CD4-positive, alpha-beta memory T cell (primary cell): ENCODE results near the gene CCNE1. TPM values are rescaled to one million over a fixed set of nuclear protein-coding genes. Genes with fewer than 3 reads are reported as not detected.

ENCODE experiments used
- CTCF ChIA-PET: fragments of 350-600 bp; sonication (Branson Sonifier 250); formaldehyde crosslinking; loops from one replicate; lab custom pipeline; 2021; ENCODE audit warnings: inconsistent platforms; ENCODE audit not compliant: partially characterized antibody; lab: Charles Lee
- POLR2A ChIA-PET: fragments of 350-600 bp; sonication (Branson Sonifier 250); formaldehyde crosslinking; loops from one replicate; lab custom pipeline; 2021; ENCODE audit not compliant: partially characterized antibody; lab: Charles Lee
- DNase-seq, 5 donors: peaks; one replicate each; pipeline versions ENCODE4 v3.0.0 to v3.0.0-alpha.2; 2020 to 2022; ENCODE audit warnings: mixed read lengths in 1 of 5
- H3K27ac ChIP-seq: one replicate; pipeline ENCODE4 v1.7.0; 2013; ENCODE audit warnings: low read depth, low read length
- H3K27me3 ChIP-seq: 2 replicates; pipeline ENCODE4 v1.7.0; 2013; ENCODE audit warnings: mild to moderate bottlenecking, low read length, moderate library complexity; ENCODE audit not compliant: insufficient read depth
- H3K36me3 ChIP-seq: 2 replicates; pipeline ENCODE4 v1.7.0; 2013; ENCODE audit warnings: mild to moderate bottlenecking, low read length, moderate library complexity; ENCODE audit not compliant: insufficient read depth
- H3K4me1 ChIP-seq: 2 replicates; pipeline ENCODE4 v1.7.0; 2013; ENCODE audit warnings: mild to moderate bottlenecking, low read length, moderate library complexity; ENCODE audit not compliant: insufficient read depth
- H3K4me3 ChIP-seq, 2 donors: one replicate each; pipeline ENCODE4 v1.7.0; 2013; ENCODE audit warnings: low read length in 2 of 2, mild to moderate bottlenecking in 1 of 2
- H3K9me3 ChIP-seq, 2 donors: one replicate each; pipeline ENCODE4 v1.7.0; 2013; ENCODE audit warnings: low read length in 2 of 2, control low read depth in 1 of 2; ENCODE audit not compliant: control insufficient read depth in 1 of 2
- H3K27ac Mint-ChIP-seq, 7 donors: one replicate each; pipeline ENCODE4 v1.8.0; 2020 to 2021; ENCODE audit warnings: mixed read lengths in 7 of 7, mild to moderate bottlenecking in 6 of 7, inconsistent platforms in 3 of 7, moderate library complexity in 3 of 7
- H3K27me3 Mint-ChIP-seq, 2 donors: one replicate each; pipeline ENCODE4 v1.8.0; 2020 to 2021; ENCODE audit warnings: mixed read lengths in 2 of 2
- H3K36me3 Mint-ChIP-seq, 2 donors: one replicate each; pipeline ENCODE4 v1.8.0; 2020 to 2021; ENCODE audit warnings: mixed read lengths in 2 of 2, inconsistent platforms in 1 of 2, mild to moderate bottlenecking in 1 of 2
- H3K4me1 Mint-ChIP-seq, 4 donors: one replicate each; pipeline ENCODE4 v1.8.0; 2020 to 2021; ENCODE audit warnings: mixed read lengths in 4 of 4, mild to moderate bottlenecking in 1 of 4
- H3K4me3 Mint-ChIP-seq, 8 donors: one replicate each; pipeline ENCODE4 v1.8.0; 2020 to 2021; ENCODE audit warnings: mixed read lengths in 8 of 8, mild to moderate bottlenecking in 7 of 8, moderate library complexity in 6 of 8, inconsistent platforms in 3 of 8
- H3K9me3 Mint-ChIP-seq, 8 donors: one replicate each; pipeline ENCODE4 v1.8.0; 2020 to 2021; ENCODE audit warnings: mixed read lengths in 8 of 8, mild to moderate bottlenecking in 5 of 8, inconsistent platforms in 3 of 8, moderate library complexity in 1 of 8
- intact Hi-C: fragments of 100-400 bp; cut with micrococcal nuclease; formaldehyde crosslinking; loops from one replicate; pipeline ENCODE4 v1.15.1; 2023
- polyA plus RNA-seq, 2 donors: library from polyadenylated mRNA; unstranded; fragments of 300-500 nt; fragmentation: Illumina TruSeq; gene quantifications; one replicate each; pipeline ENCODE4 v1.2.3, GENCODE V29; 2021
- total RNA-seq, 2 experiments: library from RNA; stranded (reverse); gene quantifications; one replicate each; pipeline ENCODE4 v1.2.3, GENCODE V29; 2021

Gene CCNE1
- total and polyA plus RNA-seq, 4 experiments from 2014 or later = 0.50 to 3.4 (median 1.9) TPM

DNA sequence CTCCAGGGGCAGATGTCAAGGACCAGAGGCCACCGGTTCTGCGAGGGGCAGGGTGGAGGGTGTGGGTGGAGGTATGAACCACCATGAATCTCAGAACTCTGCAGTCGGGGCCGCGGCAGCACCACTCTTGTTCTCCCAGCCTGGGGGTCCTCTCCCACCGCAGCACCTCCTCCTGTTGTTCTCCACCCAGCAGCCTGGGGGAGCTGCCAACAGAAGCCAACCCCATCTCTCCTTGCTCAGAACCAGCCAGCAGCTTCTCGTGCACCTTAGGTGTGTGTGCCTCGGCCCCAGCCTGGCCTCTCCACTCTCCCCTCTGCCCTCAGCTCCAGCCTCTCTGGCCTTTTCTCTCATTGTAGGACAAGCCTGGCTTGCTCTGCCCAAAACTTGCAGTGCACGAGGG, 31.9 kb upstream of the CCNE1 start:
- no peaks in the 10 kb centered on the region for H3K27me3 ChIP-seq
- intact Hi-C loops = no loop called here
- H3K4me3 ChIP-seq = no peak overlapping the region
- Mint-ChIP-seq H3K4me1 (no peaks in the 10 kb centered on the region), H3K36me3 (no peaks in the 10 kb centered on the region), H3K4me3 (no peak overlapping the region), H3K27ac (peak overlapping the region in 1 of 7 donors; percentile 52), H3K27me3 (peaks cover 0 to 3% of the 10 kb centered on the region in 2 donors), H3K9me3 (no peaks in the 10 kb centered on the region)
- DNase-seq = no peak
- H3K4me1 ChIP-seq = no peaks in the 10 kb centered on the region
- no peaks in the 10 kb centered on the region for H3K36me3 ChIP-seq
- no peaks in the 10 kb centered on the region for H3K9me3 ChIP-seq
- POLR2A ChIA-PET = interaction anchor here (0.8 kb wide), 1 partner anchor 92 kb away, joined by 3 read pairs; no protein-coding TSS in a partner anchor
- no peak overlapping the region for H3K27ac ChIP-seq
- CTCF ChIA-PET = interaction anchor here (0.7 to 1.8 kb wide), 3 partner anchors 19 to 93 kb away, joined by 3 to 6 read pairs (median 3); no protein-coding TSS in a partner anchor

DNA sequence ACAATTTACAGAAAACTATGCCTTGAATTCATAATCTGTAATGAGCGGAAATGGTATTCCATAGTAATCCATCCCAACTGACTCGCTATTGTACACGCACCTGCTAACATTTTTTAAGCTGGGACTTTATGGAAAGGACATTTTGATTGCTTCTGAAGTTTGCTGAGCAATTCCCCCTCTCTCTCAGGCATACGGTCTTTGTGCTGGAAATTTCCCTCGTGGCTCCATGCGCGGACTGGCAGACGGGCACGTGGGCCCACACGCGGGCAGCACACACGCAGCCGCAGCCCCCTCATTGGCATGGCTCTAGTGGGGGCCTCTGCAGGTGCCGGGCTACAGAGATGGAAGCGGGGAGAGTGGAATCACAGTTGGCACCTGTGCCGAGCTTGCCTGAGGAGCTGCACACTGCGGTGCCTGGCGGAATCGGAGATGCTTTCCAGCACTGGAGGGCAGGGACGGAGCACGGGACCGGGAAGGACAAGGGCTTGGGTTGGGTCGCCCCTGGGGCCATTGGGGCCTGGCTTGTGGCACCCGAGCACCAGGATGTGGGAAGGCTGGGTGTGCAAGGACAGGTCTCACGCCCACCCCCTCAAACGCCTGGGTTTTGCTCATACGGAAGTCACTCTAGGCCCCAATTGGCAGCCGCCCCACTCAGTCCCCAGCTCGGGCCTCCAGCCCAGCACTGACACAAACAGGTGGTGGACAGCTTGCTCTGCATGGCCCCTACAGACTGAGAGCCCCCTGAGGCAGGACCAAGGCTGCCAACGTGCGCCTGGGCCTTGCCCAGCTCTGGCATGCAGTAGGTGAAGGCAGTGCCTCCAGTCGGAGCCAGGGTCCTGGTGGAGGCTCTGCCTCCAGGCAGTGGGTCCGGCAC, 30.2 kb upstream of the CCNE1 start:
- CTCF ChIA-PET = no interaction called here
- POLR2A ChIA-PET = no interaction called here
- H3K4me1 Mint-ChIP-seq = no peaks in the 10 kb centered on the region

DNA sequence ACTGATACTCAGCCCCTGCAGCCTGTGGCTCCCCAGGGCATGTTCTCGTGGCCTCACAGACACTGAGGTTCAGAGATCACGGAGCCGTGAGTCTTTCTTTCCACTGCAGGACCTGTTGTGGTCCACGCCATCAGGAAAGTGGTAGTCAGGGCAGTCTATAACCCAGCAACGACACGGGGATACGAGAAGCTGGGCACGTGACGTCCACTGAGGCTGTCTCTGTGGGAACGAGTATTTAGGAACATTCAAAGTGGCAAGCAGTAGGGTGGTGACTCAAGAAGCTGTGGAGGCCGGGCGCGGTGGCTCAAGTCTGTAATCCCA, 29.6 kb upstream of the CCNE1 start:
- POLR2A ChIA-PET = no interaction called here
- Histone ChIP-seq H3K36me3 (no peaks in the 10 kb centered on the region), H3K4me3 (no peak overlapping the region), H3K27me3 (no peaks in the 10 kb centered on the region), H3K27ac (no peak overlapping the region), H3K4me1 (no peaks in the 10 kb centered on the region), H3K9me3 (no peaks in the 10 kb centered on the region)
- DNase-seq = no peak
- no peak overlapping the region for H3K27ac Mint-ChIP-seq
- H3K27me3 Mint-ChIP-seq = peaks cover 0 to 3% of the 10 kb centered on the region in 2 donors
- H3K36me3 Mint-ChIP-seq = no peaks in the 10 kb centered on the region
- intact Hi-C loops = no loop called here
- no peaks in the 10 kb centered on the region for H3K9me3 Mint-ChIP-seq
- CTCF ChIA-PET = no interaction called here
- H3K4me1 Mint-ChIP-seq = no peaks in the 10 kb centered on the region
- H3K4me3 Mint-ChIP-seq = no peak overlapping the region

More for the DNA sequence above, 30.2 kb upstream of the CCNE1 start:
- no peak overlapping the region for H3K4me3 Mint-ChIP-seq
- intact Hi-C loops = no loop called here
- no peaks in the 10 kb centered on the region for H3K27me3 ChIP-seq
- H3K9me3 Mint-ChIP-seq = no peaks in the 10 kb centered on the region
- H3K36me3 ChIP-seq = no peaks in the 10 kb centered on the region
- DNase-seq = no peak
- no peak overlapping the region for H3K27ac Mint-ChIP-seq
- no peak overlapping the region for H3K27ac ChIP-seq
- H3K4me1 ChIP-seq = no peaks in the 10 kb centered on the region
- H3K36me3 Mint-ChIP-seq = no peaks in the 10 kb centered on the region
- H3K9me3 ChIP-seq = no peaks in the 10 kb centered on the region
- peaks cover 0 to 3% of the 10 kb centered on the region in 2 donors for H3K27me3 Mint-ChIP-seq
- H3K4me3 ChIP-seq = no peak overlapping the region

DNA sequence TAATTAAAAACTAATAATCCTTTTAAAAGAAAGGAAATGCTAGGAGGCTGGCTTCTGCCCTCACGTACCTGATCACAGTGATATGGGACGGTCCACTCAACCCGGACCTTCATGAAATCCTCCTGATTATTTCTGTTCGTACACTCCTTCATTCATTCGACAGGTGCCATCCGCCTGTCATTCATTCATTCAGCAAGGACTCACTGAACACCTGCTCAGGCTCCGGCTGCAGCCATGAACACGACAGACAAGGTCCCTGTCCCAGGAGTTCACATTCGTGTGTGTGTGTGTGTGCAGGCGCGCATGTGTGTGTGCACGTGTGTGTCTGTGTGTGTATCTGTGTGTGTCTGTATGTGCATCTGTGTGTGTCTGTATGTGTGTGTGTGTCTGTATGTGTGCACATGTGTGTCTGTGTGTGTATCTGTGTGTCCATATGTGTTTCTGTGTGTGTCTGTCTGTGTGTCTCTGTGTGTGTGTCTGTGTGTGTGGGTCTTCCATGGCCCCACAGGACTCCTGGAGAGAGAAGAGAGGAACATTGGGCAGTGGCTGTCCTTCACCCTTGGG, 28.1 kb upstream of the CCNE1 start:
- intact Hi-C loops = no loop called here
- Histone ChIP-seq H3K27ac (no peak overlapping the region), H3K4me3 (no peak overlapping the region), H3K27me3 (no peaks in the 10 kb centered on the region), H3K36me3 (no peaks in the 10 kb centered on the region), H3K4me1 (no peaks in the 10 kb centered on the region), H3K9me3 (no peaks in the 10 kb centered on the region)
- Mint-ChIP-seq H3K27ac (no peak overlapping the region), H3K9me3 (no peaks in the 10 kb centered on the region), H3K27me3 (peaks cover 1 to 3% of the 10 kb centered on the region in 2 donors), H3K4me1 (no peaks in the 10 kb centered on the region), H3K4me3 (no peak overlapping the region), H3K36me3 (no peaks in the 10 kb centered on the region)
- CTCF ChIA-PET = no interaction called here
- POLR2A ChIA-PET = no interaction called here
- no peak for DNase-seq

DNA sequence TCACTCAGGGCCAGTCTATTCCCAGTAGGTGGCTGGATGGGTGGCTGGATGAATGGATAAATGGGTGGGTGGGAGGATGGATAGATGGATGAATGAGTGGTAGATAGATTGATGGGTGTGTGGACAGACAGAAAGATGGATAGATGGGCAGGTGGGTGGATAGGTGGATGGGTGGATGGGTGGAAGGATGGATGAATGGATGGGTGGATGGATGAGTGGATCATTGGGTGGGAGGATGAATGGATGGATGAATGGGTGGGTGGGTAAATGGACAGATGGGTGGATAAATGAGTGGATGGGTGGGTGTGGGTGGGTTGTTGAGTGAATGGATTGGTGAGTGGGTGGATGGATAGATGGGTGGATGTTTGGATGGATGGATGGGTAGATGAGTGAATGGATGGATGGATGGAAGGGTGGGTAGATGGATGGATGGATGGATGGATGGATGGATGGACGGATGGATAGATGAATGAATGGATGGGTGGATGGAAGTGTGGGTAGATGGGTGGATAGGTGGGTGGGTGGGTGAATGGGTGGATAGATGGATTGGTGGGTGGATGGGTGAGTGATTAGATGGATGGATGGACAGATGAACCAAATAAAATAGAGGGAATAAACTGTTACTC, 27.1 kb upstream of the CCNE1 start:
- no peak overlapping the region for H3K27ac ChIP-seq
- POLR2A ChIA-PET = no interaction called here
- CTCF ChIA-PET = interaction anchor here (1.0 to 3.0 kb wide), 2 partner anchors 66 to 88 kb away, joined by 3 to 11 read pairs; no protein-coding TSS in a partner anchor
- H3K27me3 ChIP-seq = no peaks in the 10 kb centered on the region
- H3K9me3 ChIP-seq = no peaks in the 10 kb centered on the region
- H3K36me3 Mint-ChIP-seq = no peaks in the 10 kb centered on the region
- H3K27me3 Mint-ChIP-seq = peaks cover 1 to 3% of the 10 kb centered on the region in 2 donors
- no peaks in the 10 kb centered on the region for H3K36me3 ChIP-seq
- H3K4me3 ChIP-seq = no peak overlapping the region
- H3K9me3 Mint-ChIP-seq = no peaks in the 10 kb centered on the region
- no peak overlapping the region for H3K27ac Mint-ChIP-seq
- intact Hi-C loops = no loop called here
- H3K4me1 ChIP-seq = no peaks in the 10 kb centered on the region
- H3K4me1 Mint-ChIP-seq = no peaks in the 10 kb centered on the region
- H3K4me3 Mint-ChIP-seq = no peak overlapping the region
- DNase-seq = no peak

DNA sequence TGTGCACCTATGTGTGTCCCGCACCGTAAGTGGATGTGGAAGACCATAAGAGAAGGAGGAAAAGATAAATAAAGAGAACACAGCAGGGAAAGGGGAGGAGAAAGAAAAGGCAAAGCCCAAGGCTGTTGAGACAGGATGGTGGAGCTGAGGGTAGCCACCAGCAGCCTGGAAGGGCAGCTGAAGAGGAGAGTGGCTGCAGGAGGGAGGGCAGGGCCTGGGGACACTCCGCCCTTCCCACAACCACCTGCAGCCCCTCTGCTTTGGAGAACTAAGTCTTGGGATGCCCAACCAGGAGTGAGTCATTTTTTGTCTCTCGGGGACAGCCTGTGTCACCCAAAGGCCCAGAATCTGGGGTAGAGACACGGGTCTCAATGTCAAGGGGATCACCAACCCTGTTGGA, 26.4 kb upstream of the CCNE1 start:
- no peaks in the 10 kb centered on the region for H3K36me3 Mint-ChIP-seq
- no peak overlapping the region for H3K27ac Mint-ChIP-seq
- ChIA-PET CTCF (interaction anchor here (1.0 to 3.0 kb wide), 4 partner anchors 66 to 89 kb away, joined by 3 to 11 read pairs (median 4); no protein-coding TSS in a partner anchor), POLR2A (interaction anchor here (0.7 kb wide), 1 partner anchor 88 kb away, joined by 3 read pairs; no protein-coding TSS in a partner anchor)
- no peak overlapping the region for H3K4me3 Mint-ChIP-seq
- H3K27ac ChIP-seq = no peak overlapping the region
- no peaks in the 10 kb centered on the region for H3K9me3 Mint-ChIP-seq
- H3K27me3 ChIP-seq = no peaks in the 10 kb centered on the region
- intact Hi-C loops = no loop called here
- DNase-seq = no peak
- H3K9me3 ChIP-seq = no peaks in the 10 kb centered on the region
- H3K27me3 Mint-ChIP-seq = peaks cover 1 to 3% of the 10 kb centered on the region in 2 donors
- H3K4me1 ChIP-seq = no peaks in the 10 kb centered on the region
- H3K4me3 ChIP-seq = no peak overlapping the region
- no peaks in the 10 kb centered on the region for H3K36me3 ChIP-seq
- H3K4me1 Mint-ChIP-seq = no peaks in the 10 kb centered on the region
